Caki2 (cell line): ENCODE data around the gene SIGLEC15. TPM values are rescaled to one million over a fixed set of nuclear protein-coding genes. Genes with fewer than 3 reads are reported as not detected.
"Not testable (repeated sequence)": the region's sequence is repeated elsewhere in the genome, so short reads cannot be mapped to it uniquely, and the experiment has no call there.

Experiments used
- DNase-seq: peaks from one replicate; pipeline ENCODE4 v3.0.0-alpha.2; 2015; ENCODE audit warnings: low read depth
- in situ Hi-C: cut with HindIII; loops from 2 replicates; pipeline ENCODE4 v1.10.0; 2016; ENCODE audit warnings: low sequenced_read_pairs, low pct_unique_long_range_greater_than_20kb, mixed read lengths
- total RNA-seq: library from RNA; depleted of rRNA; stranded (reverse); fragments of >200 nt; shearing (Covaris generic); gene quantifications from 2 replicates; pipeline ENCODE4 v1.2.3, GENCODE V29; 2014; ENCODE audit warnings: low replicate concordance; rRNA removed

The SIGLEC15 gene
- 0.07 and 2.2 TPM in 2 replicates for total RNA-seq

DNA sequence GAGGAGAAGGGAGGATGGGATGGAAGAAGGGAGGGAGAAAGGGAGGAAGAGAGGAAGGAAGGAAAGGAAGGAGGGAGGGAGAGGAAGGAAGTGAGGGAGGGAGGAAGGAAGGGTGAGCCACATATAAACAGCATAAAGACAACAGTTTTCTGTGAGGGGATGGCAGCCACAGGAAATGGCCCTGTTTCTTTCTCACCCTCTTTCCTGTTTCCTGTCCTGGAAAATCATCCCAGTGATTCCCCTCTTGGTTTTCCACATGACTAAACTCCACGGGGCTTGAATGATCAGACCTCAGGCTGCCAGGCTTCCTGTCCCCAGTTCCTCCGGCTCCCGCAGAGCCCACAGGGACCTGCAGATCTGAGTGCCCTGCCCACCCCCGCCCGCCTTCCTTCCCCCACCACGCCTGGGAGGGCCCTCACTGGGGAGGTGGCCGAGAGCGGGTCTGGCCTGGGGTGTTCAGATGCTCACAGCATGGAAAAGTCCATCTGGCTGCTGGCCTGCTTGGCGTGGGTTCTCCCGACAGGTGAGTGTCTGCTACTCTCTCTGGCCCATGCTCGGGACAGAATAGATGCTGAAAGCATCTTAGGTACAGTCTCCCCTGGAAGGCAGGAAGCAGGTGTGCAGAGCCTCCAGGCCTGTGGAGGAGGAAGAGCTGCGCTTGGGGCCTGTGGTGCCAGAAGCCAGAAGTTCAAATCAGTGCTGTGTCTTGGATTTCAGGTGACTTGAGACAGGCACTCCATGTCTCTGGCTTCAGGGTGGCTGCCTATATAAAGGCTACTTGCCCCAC, at the start of gene SIGLEC15:
TSS of gene SIGLEC15 (plus strand) at position 418 of the 787 bp plus-strand sequence. CDS start at position 472, 54 bp downstream.
- in situ Hi-C loops: no loop called here

DNA sequence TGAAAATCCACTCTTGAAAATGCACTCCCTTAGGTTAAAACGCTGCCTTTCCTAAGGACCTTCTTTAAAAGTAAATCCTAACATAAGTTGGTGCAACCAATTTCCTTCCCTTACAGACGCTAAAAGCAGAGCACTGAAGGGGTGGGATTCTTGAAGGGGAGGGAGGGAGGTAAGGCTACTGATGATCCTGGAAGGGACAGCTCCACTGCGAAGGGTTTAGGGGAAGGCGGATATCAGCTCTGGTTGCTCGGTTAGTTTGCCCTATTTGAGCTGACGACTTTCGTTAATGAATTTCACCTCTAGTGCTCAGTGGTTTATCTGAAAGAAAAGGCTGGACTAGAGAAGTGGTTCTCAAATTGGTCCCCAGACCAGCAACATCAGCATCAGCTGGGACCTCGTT, 49.7 kb upstream of the SIGLEC15 start:
- DNase-seq: no peak
- in situ Hi-C loops: no loop called here

More for the DNA sequence above, at the start of gene SIGLEC15:
- no peak for DNase-seq

GRCh38 chr18:45777393-45777792, 48.1 kb upstream of the SIGLEC15 start:
- in situ Hi-C loops: no loop called here
- no peak for DNase-seq

DNA sequence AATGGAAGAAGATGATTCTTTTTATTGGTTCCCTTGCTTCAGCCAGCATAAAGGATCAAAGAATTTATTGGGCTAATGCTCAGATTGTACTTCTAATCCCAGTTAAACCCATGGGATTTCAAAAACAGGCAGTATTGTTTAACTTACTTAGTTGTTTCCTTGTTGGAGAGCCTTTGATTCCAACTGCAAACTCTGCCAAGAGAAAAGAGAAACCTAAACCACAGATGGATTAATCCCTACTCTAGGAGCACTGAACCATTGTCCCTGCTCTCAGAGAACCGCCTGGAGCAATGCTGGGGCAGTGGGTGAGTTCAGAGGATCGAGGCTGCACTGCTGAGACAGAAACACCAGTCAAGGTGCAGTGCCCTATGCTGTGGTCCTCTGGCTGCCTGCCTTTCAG, 44.9 kb upstream of the SIGLEC15 start:
- in situ Hi-C loops: no loop called here
- no peak for DNase-seq

- in situ Hi-C loops: no loop called here
- DNase-seq: no peak
These were observed 42.8 kb upstream of the SIGLEC15 start for GRCh38 chr18:45782662-45783061.

GRCh38 chr18:45783097-45784075, 42.1 kb upstream of the SIGLEC15 start:
- DNase-seq: no peak
- in situ Hi-C loops: no loop called here

GRCh38 chr18:45785134-45785533, 40.3 kb upstream of the SIGLEC15 start:
- in situ Hi-C loops: no loop called here
- DNase-seq: no peak

GRCh38 chr18:45786941-45787340, 38.5 kb upstream of the SIGLEC15 start:
- DNase-seq: no peak
- in situ Hi-C loops: no loop called here

DNA sequence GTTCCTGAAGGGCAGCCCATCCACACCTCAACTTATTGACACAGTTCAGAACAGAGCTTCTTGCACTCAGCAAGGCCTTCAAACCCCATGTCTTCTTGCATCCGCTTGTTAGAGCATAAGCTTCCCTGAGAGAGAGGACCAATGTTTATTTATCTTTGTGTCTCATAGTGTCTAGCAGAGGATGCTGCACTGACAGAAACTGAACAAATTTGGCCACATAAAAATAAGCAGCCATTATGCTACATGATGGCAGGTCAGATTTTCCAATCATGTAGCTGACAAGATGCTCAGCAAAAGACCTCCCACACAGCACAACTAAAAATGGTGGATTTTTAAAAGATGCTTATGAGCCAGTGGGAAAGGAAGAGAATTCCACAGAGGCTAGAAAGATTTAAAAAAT, 38.1 kb upstream of the SIGLEC15 start:
- in situ Hi-C loops: no loop called here
- DNase-seq: no peak

- no peak for DNase-seq
- in situ Hi-C loops: no loop called here
These were observed 36.6 kb upstream of the SIGLEC15 start for GRCh38 chr18:45788861-45789260.

GRCh38 chr18:45792506-45793263, 32.8 kb upstream of the SIGLEC15 start:
- in situ Hi-C loops: no loop called here
- DNase-seq: no peak

DNA sequence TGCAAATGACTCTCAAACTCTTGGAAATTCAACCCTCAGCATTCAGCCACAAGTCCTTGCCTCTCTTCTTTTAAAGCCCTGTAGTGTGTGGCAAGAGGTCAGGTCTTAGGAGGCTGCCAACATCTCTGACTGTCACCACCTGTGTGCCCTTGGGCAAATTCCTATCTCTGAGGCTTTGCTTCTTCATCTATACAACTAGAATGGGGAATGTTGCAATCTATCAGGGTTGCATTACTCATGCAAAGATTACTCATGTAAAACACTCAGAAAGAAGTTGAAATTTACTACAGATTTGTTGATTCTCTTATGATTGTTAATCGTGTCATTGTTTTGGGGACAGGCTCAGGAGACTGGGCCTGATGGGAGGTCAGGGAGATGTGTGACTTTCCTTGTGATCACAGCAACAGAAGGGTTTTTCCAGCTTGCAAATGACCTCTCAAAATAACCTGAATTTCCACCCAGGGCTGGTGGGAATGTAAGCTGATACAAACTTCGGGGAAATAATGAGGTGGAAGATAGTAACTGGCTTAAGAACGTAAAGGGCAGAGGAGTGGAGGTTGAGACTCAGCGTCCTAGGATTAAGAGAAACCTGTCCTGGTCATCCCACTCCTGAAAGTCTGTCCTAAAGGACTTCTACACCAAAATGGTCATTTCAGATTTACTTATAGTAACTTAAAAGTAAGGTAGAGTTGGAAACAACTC, 32.1 kb upstream of the SIGLEC15 start:
- in situ Hi-C loops: no loop called here
- DNase-seq: peak; percentile 76

DNA sequence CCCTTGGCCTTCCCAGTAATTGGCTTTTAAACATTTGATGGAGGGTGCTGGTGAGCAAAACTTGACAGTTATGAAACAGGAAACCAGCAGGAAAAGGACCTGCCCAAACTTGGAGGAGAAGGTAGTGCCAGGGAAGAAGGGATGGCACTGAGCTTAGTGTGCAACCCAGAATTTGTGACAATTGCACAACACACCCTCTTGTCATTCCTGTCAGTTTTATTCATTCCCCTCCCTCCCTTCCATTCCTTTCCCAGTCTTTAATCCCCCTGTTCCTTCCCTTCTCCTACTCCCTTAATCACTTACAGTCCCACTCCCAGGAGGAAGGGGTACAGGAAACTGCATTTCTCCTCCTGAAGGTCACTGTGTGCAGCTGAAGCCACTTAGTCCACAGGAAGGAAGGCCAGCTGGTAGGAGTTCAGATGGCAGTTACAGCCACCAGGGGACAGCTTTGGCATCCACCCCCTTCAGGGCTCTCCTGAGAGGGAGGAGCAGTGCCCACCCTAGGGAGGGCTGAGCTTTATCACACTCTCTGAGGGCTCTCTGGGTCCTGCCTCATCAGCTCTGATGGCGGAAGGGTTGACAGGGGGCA, 24.0 kb upstream of the SIGLEC15 start:
- in situ Hi-C loops: no loop called here
- no peak for DNase-seq

- peak; percentile 76 for DNase-seq
- in situ Hi-C loops: no loop called here
These were observed 22.5 kb upstream of the SIGLEC15 start for GRCh38 chr18:45802814-45803492.

DNA sequence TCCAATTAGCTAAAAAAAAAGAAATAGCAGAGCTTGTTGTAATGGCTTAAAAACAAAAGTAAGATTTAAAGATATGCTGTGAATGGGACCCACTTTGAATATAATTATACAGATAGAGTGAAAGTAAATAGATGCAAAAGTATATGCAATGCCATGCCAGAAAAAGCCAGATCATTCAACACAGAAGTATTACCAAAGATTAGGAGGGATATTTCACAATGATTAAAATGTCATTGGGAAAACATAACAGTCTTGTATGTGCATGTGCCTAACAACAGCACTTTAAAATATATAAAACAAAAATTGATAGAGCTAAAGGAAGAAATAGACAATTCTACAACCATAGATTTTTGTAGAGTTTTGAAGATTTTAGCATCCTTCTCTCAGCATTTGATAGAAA, 19.9 kb upstream of the SIGLEC15 start:
- in situ Hi-C loops: no loop called here
- no peak for DNase-seq

DNA sequence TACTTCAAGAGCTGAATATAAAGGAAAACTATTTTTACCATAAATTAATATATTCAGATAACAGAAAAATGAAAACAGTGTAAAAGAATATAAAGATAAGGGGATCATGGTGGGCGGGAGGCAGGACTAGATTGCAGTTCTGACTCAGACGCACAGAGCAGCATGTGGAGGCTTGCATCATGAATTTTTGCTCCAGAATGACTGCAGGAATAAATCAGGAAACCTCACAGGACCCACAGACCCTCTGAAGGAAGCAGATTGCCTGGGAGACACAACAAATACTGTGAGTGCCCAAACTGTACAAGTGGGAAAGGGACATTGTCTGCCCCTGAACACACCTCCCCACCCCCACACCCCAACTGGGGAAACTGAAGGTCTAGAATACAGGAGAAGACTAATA, 19.2 kb upstream of the SIGLEC15 start:
- no peak for DNase-seq
- in situ Hi-C loops: no loop called here

GRCh38 chr18:45807144-45807543, 18.3 kb upstream of the SIGLEC15 start:
- in situ Hi-C loops: not testable (repeated sequence)

More at GRCh38 chr18:45807144-45807543, 18.3 kb upstream of the SIGLEC15 start:
- DNase-seq: not testable (repeated sequence)
